Activated T-helper 2 cell treated with anti-CD3 and anti-CD28 coated beads, Interferon-gamma antibody, Interleukin-2, Interleukin-4, amounts not matched to agents 10 μg/mL and 5 μg/mL and 100 μg/mL, durations not matched to agents 14 hours and 24 hours and 36 hours (primary cell): Measurements from ENCODE around the gene ATP1B1. TPM values are rescaled to one million over a fixed set of nuclear protein-coding genes. Genes with fewer than 3 reads are reported as not detected.

Experiments used
- DNase-seq: peaks from one replicate; pipeline ENCODE4 v3.0.0; 2021; ENCODE audit warnings: low spot score
- H3K27ac Mint-ChIP-seq: one replicate; pipeline ENCODE4 v1.8.0; 2021; ENCODE audit warnings: mixed read lengths
- H3K27me3 Mint-ChIP-seq: one replicate; pipeline ENCODE4 v1.8.0; 2021; ENCODE audit warnings: low read depth, mixed read lengths
- H3K36me3 Mint-ChIP-seq: one replicate; pipeline ENCODE4 v1.8.0; 2021; ENCODE audit warnings: low read depth, mixed read lengths
- H3K4me1 Mint-ChIP-seq: one replicate; pipeline ENCODE4 v1.8.0; 2021; ENCODE audit warnings: low read depth, mixed read lengths
- H3K4me3 Mint-ChIP-seq: one replicate; pipeline ENCODE4 v1.8.0; 2021; ENCODE audit warnings: low read depth, mild to moderate bottlenecking, moderate library complexity, mixed read lengths
- H3K9me3 Mint-ChIP-seq: one replicate; pipeline ENCODE4 v1.8.0; 2021; ENCODE audit warnings: mixed read lengths
- intact Hi-C: fragments of 100-400 bp; cut with micrococcal nuclease; formaldehyde crosslinking; loops from one replicate; pipeline ENCODE4 v1.15.1; 2023
- total RNA-seq: library from RNA; stranded (reverse); gene quantifications from 2 replicates; pipeline ENCODE4 v1.2.3, GENCODE V29; 2022

The ATP1B1 gene
- total RNA-seq: 12.6 and 13.5 TPM in 2 replicates

DNA sequence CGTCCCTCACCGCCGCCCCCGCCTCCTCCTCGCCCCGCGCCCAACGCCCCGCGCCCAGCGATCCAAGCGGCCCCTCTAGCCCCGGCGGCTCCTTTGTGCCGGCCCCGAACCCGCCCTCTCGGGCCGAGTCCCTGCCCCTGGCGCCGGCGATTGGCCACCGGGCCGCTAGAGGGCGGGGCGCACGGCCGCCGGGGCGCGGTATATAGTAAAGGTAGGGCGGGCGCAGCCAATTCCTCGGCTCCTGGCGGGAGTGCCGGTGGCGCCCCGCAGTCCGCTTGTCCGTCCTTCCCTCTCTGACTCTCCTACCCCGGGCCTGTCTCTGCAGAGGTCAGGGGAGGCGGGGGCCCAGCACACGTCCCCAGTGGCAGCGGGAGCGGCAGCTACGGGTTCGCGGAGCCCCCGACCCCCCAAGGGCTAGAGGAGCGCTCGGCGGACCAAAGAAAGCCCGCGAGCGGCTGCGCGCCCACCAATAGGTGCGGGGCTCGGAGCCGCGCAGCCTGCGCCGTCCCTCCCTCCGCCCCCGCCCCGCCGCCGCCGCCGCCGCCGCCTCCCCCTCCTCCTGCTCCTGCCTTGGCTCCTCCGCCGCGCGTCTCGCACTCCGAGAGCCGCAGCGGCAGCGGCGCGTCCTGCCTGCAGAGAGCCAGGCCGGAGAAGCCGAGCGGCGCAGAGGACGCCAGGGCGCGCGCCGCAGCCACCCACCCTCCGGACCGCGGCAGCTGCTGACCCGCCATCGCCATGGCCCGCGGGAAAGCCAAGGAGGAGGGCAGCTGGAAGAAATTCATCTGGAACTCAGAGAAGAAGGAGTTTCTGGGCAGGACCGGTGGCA is at the start of gene ATP1B1:
TSS of gene ATP1B1 (plus strand) at position 596 of the 826 bp plus-strand sequence. CDS start at position 736, 140 bp downstream.
- peak within 1 kb of the TSS; percentile 78 for H3K27ac Mint-ChIP-seq
- peaks cover 13% of the 10 kb centered on the region for H3K36me3 Mint-ChIP-seq
- peaks cover 42% of the 10 kb centered on the region for H3K4me1 Mint-ChIP-seq
- H3K4me3 Mint-ChIP-seq: peak within 1 kb of the TSS; percentile 88
- peaks cover 9% of the 10 kb centered on the region for H3K27me3 Mint-ChIP-seq
- intact Hi-C loops: loop anchor here (1.0 to 10.0 kb wide), 10 partner anchors 16 to 872 kb away; partner anchors contain the start of genes BLZF1 and SLC19A2
- DNase-seq: peak; percentile 79
- no peaks in the 10 kb centered on the region for H3K9me3 Mint-ChIP-seq

DNA sequence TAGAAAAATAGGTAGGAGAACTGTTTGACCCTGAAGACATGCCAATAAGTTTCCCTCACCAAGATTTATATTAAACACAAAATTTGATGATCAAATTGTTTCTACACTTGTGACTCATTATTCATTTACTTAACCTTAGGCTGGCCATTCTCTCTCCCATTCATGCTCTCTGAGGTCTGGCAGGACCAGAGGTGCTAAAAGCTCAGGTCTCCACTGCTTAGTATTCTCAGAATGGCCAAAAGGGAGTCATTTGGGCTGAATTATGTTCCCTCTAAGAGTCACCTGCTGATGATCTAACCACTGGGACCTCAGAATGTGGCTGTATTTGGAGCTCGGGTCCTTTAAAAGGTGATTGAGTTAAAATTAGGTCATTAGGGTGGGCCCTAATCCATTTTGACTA is 47.1 kb upstream of the ATP1B1 start:
- Mint-ChIP-seq H3K9me3 (no peaks in the 10 kb centered on the region), H3K27ac (no peak overlapping the region), H3K36me3 (no peaks in the 10 kb centered on the region), H3K27me3 (peaks cover 12% of the 10 kb centered on the region), H3K4me1 (peaks cover 4% of the 10 kb centered on the region), H3K4me3 (no peak overlapping the region)
- DNase-seq: no peak
- intact Hi-C loops: no loop called here

DNA sequence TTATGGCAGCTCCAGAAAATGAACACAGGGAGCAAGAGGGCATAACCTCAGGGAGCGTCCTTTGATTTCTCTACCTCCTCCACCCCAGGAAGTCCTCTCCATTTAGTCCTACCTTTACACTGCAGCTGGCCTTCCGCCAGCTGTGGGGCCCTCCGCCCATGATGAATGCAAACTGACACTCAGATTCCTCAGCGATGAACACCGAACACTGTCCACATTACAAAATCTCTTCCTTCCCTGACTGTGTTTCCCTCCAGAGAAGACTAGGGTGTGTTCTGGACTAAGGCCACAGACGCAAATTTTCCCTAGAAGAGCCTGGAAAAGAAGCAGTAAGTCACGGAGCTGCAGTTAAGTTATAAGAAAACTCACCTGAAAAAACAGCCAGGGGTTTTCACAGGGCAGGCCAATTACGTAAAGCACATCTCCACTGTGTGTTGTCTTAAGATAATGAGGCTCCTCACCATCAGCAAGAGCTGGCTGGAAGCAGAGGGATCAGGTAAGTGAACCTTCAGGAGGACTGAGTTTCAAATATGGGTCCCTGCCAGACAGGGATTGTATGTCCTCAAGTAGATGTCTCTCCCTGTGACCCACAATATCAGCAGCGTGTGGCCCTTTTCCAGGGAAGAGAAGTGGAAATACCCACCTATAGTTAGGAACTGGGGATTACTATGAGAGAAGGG is 46.3 kb upstream of the ATP1B1 start:
- no peak overlapping the region for H3K27ac Mint-ChIP-seq
- peaks cover 4% of the 10 kb centered on the region for H3K4me1 Mint-ChIP-seq
- intact Hi-C loops: no loop called here
- no peaks in the 10 kb centered on the region for H3K36me3 Mint-ChIP-seq
- no peak for DNase-seq
- H3K4me3 Mint-ChIP-seq: no peak overlapping the region
- peaks cover 9% of the 10 kb centered on the region for H3K27me3 Mint-ChIP-seq
- no peaks in the 10 kb centered on the region for H3K9me3 Mint-ChIP-seq

DNA sequence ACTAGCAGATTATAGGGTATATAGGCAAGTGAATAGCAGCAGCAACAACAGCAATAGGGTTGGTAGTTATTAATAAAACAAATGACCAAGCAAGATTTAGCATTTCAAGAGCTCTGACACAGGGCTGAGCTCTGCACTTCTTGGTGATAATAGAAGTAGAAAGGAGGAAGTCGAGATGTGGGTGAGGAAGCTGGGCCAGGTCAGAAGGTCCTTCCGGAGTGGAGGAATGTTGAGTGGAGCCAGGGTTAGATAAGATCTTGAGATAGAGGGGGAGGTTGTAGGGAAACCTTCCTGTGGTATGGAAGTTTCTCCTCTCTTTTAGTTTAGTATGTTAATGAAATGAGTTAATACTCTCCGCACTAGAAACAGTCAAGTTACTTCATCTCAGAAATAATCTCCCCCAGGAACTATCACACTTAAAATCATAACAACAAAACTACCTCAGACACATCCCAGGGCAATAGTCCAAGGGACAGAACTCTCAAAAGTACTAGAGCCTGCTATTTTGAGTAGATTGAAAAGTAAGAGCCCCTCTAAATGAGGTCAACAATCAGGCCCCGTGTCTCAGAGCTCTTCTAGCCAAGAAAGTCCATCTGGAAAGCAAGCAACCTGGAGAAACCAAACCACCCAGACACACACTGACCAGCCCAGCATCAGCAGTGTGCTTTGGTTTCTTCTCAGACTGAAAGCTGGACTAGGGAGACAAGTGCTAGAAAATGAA is 45.4 kb upstream of the ATP1B1 start:
- peaks cover 4% of the 10 kb centered on the region for H3K4me1 Mint-ChIP-seq

DNA sequence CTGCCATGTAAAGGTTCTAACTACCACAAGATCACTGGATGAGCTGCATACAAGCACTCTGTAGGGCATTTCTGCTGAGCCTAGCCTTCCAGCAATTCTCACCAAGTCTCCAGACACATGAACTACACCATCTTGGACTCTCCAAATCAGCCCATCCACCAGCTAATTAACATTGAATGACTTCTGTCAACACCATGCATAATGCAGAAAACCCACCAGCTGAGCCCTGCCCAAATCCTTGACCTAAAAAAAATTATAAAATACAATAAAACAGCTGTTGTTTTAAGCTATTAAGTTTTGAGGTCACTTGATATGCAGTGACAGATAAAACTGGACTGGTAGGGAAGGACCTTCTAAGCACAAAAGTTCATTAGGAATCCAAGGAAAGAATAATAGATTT is 44.3 kb upstream of the ATP1B1 start:
- no peaks in the 10 kb centered on the region for H3K36me3 Mint-ChIP-seq
- no peak overlapping the region for H3K4me3 Mint-ChIP-seq
- no peak for DNase-seq
- intact Hi-C loops: no loop called here
- peaks cover 5% of the 10 kb centered on the region for H3K9me3 Mint-ChIP-seq
- H3K27me3 Mint-ChIP-seq: peaks cover 4% of the 10 kb centered on the region
- peaks cover 4% of the 10 kb centered on the region for H3K4me1 Mint-ChIP-seq
- H3K27ac Mint-ChIP-seq: no peak overlapping the region

More for the DNA sequence above, 45.4 kb upstream of the ATP1B1 start:
- no peaks in the 10 kb centered on the region for H3K9me3 Mint-ChIP-seq
- no peak for DNase-seq
- no peaks in the 10 kb centered on the region for H3K36me3 Mint-ChIP-seq
- H3K4me3 Mint-ChIP-seq: no peak overlapping the region
- no peak overlapping the region for H3K27ac Mint-ChIP-seq
- H3K27me3 Mint-ChIP-seq: peaks cover 4% of the 10 kb centered on the region
- intact Hi-C loops: no loop called here

DNA sequence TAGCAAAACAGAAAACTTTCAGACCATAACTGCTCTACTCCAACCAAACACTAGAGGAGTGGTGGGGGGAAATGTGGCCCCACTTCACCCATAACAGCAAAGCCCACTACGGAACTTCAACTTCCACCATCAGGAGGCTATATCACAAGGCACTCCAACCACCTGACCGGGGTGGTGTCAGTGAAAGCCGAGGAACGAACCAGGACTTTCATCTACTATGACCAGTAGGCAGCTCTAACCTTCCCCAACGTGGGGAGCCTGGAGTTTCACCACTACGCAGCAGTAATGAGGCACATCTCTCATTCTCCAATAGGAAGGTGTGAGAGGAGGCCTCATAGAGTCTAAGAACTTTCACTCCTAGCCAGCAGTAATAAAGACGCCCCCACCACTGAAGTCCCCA is 42.4 kb upstream of the ATP1B1 start:
- Mint-ChIP-seq H3K4me3 (no peak overlapping the region), H3K9me3 (peaks cover 12% of the 10 kb centered on the region), H3K27me3 (peaks cover 8% of the 10 kb centered on the region), H3K4me1 (peaks cover 4% of the 10 kb centered on the region), H3K27ac (no peak overlapping the region), H3K36me3 (no peaks in the 10 kb centered on the region)
- intact Hi-C loops: no loop called here
- no peak for DNase-seq

DNA sequence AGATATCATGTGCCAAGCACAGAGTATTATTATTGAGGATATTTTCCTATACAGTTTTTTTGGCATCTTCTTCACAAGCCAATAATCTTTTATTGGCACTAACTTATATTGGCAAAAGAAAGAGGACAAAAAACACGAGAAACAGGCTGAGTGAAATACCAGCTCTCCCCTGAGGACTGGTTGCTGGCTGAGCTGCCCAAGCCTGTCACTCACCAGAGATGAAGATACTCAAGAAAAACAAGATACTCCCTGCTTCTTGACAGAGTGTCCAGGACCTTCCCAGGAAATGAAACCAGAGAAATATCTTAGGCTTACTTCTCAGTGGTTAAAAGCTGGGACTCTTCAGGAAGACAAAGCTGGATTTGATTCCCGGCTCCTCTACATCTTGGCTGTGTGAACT is 35.9 kb upstream of the ATP1B1 start:
- Mint-ChIP-seq H3K36me3 (no peaks in the 10 kb centered on the region), H3K27ac (no peak overlapping the region), H3K4me3 (no peak overlapping the region), H3K9me3 (peaks cover 12% of the 10 kb centered on the region), H3K4me1 (no peaks in the 10 kb centered on the region), H3K27me3 (peaks cover 19% of the 10 kb centered on the region)
- intact Hi-C loops: no loop called here
- DNase-seq: no peak

DNA sequence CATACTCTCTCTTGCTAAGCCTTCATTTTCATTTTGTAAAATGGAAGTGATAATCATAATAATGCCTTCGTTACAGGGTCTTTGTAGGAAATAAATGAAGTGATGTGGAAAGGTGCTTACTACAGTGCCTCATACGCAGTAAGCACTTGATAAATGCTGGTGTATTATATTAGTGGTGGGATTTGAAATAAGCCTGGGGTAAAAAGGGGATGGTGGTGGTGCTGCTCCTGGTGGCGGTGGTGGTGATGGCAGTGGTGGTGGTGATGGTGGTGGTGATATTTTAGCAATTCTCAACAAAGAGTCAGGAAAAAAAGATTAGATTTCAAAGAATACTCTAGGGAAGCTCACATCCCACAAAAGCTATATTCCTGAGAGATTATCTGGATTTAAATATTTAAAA is 35.5 kb upstream of the ATP1B1 start:
- Mint-ChIP-seq H3K9me3 (peaks cover 12% of the 10 kb centered on the region), H3K27ac (no peak overlapping the region), H3K4me1 (no peaks in the 10 kb centered on the region), H3K27me3 (peaks cover 21% of the 10 kb centered on the region), H3K4me3 (no peak overlapping the region), H3K36me3 (no peaks in the 10 kb centered on the region)
- no peak for DNase-seq
- intact Hi-C loops: no loop called here

DNA sequence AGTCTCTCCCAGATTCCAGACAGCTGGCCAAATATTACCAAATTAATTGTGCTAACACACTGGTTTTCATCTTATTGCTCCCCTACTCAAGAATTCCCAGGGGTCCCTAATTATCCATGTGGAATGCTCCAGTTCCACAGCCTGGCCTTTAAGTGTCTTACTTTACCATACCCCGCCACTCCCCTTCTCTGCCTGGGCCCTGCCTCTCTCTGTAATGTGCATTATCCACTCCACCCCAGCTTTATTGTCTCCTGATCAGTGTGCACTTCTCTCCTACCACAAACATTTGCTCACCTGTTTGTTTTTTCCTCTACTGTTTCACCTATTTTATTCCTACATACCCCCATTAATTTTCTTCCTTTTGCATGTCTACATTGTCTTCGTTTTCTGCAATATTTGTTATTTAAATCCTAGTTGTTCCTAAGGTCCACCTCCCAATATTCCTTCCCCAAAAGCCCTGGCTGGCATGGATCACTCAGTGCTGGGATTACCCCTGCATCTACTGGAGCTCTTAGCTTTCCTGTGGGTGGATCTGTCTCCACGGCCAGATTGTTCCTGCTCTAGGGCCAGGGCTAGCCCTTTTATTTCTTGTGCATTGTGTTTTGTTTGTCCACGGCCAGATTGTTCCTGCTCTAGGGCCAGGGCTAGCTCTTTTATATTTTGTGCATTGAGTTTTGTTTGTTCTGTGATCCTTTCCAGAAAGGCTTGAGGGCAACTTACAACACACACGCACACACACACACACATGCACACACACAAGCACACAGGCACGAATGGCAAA is 33.4 kb upstream of the ATP1B1 start:
- Mint-ChIP-seq H3K27me3 (peaks cover 24% of the 10 kb centered on the region), H3K9me3 (no peaks in the 10 kb centered on the region), H3K4me3 (no peak overlapping the region), H3K27ac (no peak overlapping the region), H3K36me3 (no peaks in the 10 kb centered on the region), H3K4me1 (no peaks in the 10 kb centered on the region)
- DNase-seq: no peak
- intact Hi-C loops: no loop called here

DNA sequence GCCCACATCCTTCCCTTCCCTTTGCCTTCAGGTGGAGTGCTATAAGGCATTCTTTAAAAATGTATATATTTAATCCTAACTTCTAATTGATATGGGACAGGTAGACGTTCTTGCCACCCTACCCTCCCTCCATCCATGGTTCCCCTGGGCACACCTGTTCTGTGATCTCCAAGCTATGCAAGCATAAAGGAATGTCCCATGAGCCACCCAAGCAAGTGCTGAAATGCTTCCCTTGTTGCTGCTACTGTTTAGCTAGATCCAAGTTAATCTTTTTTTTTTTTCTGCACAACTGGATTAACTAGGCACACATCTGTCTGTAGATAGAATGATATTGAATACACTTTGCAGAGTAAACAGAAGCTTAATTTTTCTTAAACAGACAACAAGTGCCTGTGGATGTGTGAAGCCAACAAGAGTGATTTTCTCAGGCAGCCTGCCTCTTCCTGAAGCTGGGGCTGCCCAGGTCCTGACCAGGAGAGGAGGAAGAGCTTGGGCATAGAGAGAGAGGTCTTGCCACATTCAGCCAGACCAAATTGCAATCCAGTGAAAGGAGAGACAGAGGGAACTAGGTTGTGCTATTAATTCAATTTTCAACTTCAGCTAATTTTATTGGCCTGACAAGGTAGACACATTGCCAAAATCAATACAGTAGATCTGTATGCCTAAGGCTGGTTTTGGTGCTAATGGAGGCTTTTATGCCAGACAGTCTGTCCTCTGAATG is 28.2 kb upstream of the ATP1B1 start:
- Mint-ChIP-seq H3K27ac (no peak overlapping the region), H3K4me3 (no peak overlapping the region), H3K9me3 (no peaks in the 10 kb centered on the region), H3K4me1 (no peaks in the 10 kb centered on the region), H3K36me3 (no peaks in the 10 kb centered on the region), H3K27me3 (peaks cover 7% of the 10 kb centered on the region)
- DNase-seq: no peak
- intact Hi-C loops: no loop called here

DNA sequence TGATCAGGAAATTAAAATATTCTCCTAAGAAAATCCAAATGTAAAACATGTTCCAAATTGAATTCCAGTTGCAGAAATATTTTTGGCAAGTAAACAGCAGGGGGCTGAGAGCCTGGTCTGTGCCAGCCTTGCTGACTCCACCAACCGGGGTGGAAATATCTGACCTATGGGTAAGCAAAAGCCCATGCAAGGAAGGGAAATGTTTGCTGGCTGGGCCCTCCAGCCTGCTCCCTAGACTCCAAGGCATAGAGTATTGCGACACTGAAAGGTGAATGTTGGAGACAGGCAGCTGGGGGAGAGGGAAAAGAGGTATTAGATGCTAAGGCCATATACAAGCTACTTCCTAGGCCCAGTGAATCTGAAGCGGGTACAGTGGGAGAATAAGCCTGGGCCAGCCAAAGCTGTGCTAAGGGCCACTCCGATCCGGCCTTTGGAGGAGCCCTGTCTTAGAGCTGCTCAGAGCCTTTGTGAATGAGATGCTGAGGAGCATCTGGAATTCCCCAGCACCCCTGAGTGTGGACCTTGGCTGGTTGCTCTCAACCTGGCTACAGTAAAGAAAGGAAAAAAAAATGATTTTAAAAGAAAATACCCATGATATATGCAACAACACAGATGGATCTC is 24.9 kb upstream of the ATP1B1 start:
- no peak overlapping the region for H3K27ac Mint-ChIP-seq
- no peak for DNase-seq
- H3K27me3 Mint-ChIP-seq: peaks cover 4% of the 10 kb centered on the region
- no peaks in the 10 kb centered on the region for H3K4me1 Mint-ChIP-seq
- H3K4me3 Mint-ChIP-seq: no peak overlapping the region
- intact Hi-C loops: no loop called here
- H3K9me3 Mint-ChIP-seq: no peaks in the 10 kb centered on the region
- H3K36me3 Mint-ChIP-seq: no peaks in the 10 kb centered on the region
